GM13976 (cell line): ENCODE results near the gene GRM5.
A peak's percentile ranks its signal among the peaks of the same experiment; 100 is the strongest.

Experiments used
- DNase-seq: peaks from one replicate; pipeline ENCODE4 v3.0.0; 2012; ENCODE audit warnings: low spot score
- CTCF ChIP-seq: IDR thresholded peaks from 2 replicates; pipeline ENCODE4 v1.5.1; 2012; ENCODE audit warnings: borderline replicate concordance, mild to moderate bottlenecking; ENCODE audit not compliant: insufficient read depth; ENCODE audit errors: extremely low read depth, missing control alignments, control extremely low read depth
- in situ Hi-C: fragments of 300-500 bp; cut with MboI; formaldehyde crosslinking; loops from one replicate; pipeline ENCODE4 v1.12.0; 2022; ENCODE audit warnings: low sequenced_read_pairs, mixed read lengths, inconsistent platforms; ENCODE audit not compliant: unreplicated experiment

Gene GRM5

GRCh38 chr11:88508759-88509581, 556.8 kb downstream of the GRM5 start:
- in situ Hi-C loops, result no loop called here
- TF ChIP-seq CTCF, result no peak
- DNase-seq, result peak; percentile 62

GRCh38 chr11:88508418-88508758, 557.4 kb downstream of the GRM5 start:
- in situ Hi-C loops, result no loop called here
- TF ChIP-seq CTCF, result no peak
- DNase-seq, result no peak

GRCh38 chr11:88507771-88508417, 557.9 kb downstream of the GRM5 start:
- no peak for TF ChIP-seq CTCF
- in situ Hi-C loops, result no loop called here
- DNase-seq, result peak; percentile 6

- in situ Hi-C loops, result no loop called here
- TF ChIP-seq CTCF, result no peak
- no peak for DNase-seq
These were observed 564.2 kb downstream of the GRM5 start for GRCh38 chr11:88501541-88501940.

GRCh38 chr11:88495836-88496235, 569.9 kb downstream of the GRM5 start:
- TF ChIP-seq CTCF, result no peak
- in situ Hi-C loops, result no loop called here
- no peak for DNase-seq

GRCh38 chr11:88494848-88495247, 570.9 kb downstream of the GRM5 start:
- in situ Hi-C loops, result no loop called here
- no peak for DNase-seq
- no peak for TF ChIP-seq CTCF
